Measurements from ENCODE around the gene AGAP5. TPM values are rescaled to one million over a fixed set of nuclear protein-coding genes. Genes with fewer than 3 reads are reported as not detected.
"Not testable (repeated sequence)": the region's sequence is repeated elsewhere in the genome, so short reads cannot be mapped to it uniquely, and the experiment has no call there.

Gene AGAP5
- total RNA-seq, 1 donor from 2014 or later = 14.4 TPM

DNA sequence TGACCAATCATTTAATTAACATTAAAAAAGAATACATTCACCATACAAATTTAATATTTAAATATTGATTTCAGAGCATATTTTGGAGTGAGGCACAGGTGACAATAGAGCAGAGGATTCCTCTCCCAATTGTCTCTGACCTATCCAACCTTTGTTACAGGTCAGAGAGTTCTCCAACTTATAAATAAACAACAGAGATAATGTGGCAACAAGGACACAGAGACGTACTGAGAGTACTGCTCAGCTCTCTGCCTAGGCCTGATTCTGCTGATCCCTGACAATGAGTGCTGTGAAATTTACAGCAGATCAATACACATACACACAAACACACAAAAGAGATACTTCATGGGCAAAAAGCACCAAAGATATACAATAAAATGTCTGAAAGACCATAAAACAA, 18.3 kb upstream of the AGAP5 start:
- DNase-seq (ENCODE audit: low spot score) (no peak), ATAC-seq (no peak)
- intact Hi-C loops (cut with DNase I) = no loop called here

GRCh38 chr10:73715179-73716156, 17.6 kb upstream of the AGAP5 start:
- intact Hi-C loops (cut with DNase I); ATAC-seq; DNase-seq (ENCODE audit: low spot score): not testable (repeated sequence)

DNA sequence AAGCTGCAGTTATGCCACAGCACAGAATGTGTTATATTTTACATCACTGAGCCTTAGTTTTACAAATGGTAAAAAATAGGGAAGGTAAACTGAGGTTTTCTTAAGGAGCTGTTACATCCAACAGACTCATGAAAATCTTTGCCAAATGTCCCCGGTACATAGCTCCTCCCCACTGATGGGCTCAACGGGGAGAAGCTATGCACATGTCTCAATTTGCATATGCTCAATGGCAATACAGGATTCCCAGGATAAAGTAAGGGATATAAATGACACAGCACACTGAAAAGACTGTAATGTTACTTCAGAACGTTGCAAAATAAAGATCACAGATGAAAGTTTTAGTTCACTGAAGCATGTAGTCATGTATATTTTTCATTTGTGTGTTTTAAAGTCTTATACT, 16.6 kb upstream of the AGAP5 start:
- DNase-seq (ENCODE audit: low spot score); intact Hi-C loops (cut with DNase I); ATAC-seq: not testable (repeated sequence)

DNA sequence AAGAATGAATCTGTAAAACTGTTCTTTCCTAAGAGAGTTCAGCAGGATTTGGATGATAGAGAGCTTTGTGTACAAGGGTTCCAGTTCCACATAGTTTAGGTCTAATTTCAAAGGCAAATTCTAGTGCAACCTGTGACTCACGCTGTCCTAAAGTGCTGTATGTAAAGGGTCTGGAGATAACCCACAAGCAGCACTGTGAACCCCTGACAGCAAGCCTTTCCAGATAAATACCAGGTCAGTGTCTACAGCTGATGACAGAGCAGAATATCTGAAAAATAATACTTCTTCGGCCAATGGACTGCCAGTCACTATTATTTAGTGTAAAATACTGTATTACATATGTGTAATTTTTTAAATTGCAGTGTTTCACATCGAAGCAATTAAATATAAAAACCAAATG, 16.0 kb upstream of the AGAP5 start:
- ATAC-seq; intact Hi-C loops (cut with DNase I); DNase-seq (ENCODE audit: low spot score): not testable (repeated sequence)

- ATAC-seq; intact Hi-C loops (cut with DNase I); DNase-seq (ENCODE audit: low spot score): not testable (repeated sequence)
These were observed 13.8 kb upstream of the AGAP5 start for GRCh38 chr10:73711683-73712082.

DNA sequence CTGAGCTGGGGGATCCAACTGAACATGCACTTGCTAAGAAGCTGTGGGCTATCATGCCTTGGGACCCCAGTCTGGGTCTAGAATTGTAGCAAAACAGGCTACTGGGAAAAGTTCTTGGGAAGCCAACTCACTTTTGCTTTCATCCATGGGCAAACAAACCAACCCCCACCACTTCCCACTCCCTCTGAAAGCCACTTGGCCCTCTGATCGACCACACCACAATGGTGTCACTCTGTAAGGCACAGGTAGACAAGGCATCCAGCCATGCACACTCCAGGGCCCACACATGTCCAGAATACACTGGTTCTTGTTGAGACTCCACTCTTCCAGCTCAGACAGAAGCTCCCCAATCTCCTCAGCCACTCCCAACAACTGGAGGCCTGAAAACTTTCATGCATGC, 10.2 kb upstream of the AGAP5 start:
- DNase-seq (ENCODE audit: low spot score); ATAC-seq; intact Hi-C loops (cut with DNase I): not testable (repeated sequence)

GRCh38 chr10:73707628-73708027, 9.7 kb upstream of the AGAP5 start:
- DNase-seq (ENCODE audit: low spot score); ATAC-seq; intact Hi-C loops (cut with DNase I): not testable (repeated sequence)

- DNase-seq (ENCODE audit: low spot score); ATAC-seq; intact Hi-C loops (cut with DNase I): not testable (repeated sequence)
These were observed 8.6 kb upstream of the AGAP5 start for GRCh38 chr10:73706488-73706887.

GRCh38 chr10:73705506-73706072, 7.7 kb upstream of the AGAP5 start:
- intact Hi-C loops (cut with DNase I) = not testable (repeated sequence)

GRCh38 chr10:73703924-73704323, 6.0 kb upstream of the AGAP5 start:
- ATAC-seq; intact Hi-C loops (cut with DNase I); DNase-seq (ENCODE audit: low spot score): not testable (repeated sequence)

More at GRCh38 chr10:73705506-73706072, 7.7 kb upstream of the AGAP5 start:
- DNase-seq (ENCODE audit: low spot score); ATAC-seq: not testable (repeated sequence)

GRCh38 chr10:73698819-73699218, 910 bp upstream of the AGAP5 start:
- intact Hi-C loops (cut with DNase I); DNase-seq (ENCODE audit: low spot score); ATAC-seq: not testable (repeated sequence)

DNA sequence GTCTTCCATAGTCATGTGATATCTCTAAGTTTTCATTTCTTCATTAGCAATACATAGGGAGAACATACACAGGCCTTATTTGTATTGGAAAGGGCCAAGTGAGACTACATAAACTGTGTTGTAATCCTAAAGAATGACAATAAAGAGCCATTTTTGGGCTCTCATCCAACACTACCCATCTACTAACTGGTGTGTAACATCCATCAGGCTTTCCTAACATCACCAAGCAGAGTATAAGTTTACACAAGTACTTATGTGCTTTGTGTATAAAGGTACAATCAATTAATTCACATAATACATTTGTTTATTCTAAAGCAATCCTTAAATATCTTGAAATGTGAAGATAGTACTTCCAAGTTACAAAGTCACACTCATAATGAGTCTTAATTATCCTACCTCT, 2.6 kb downstream of the AGAP5 start:
- intact Hi-C loops (cut with DNase I); ATAC-seq; DNase-seq (ENCODE audit: low spot score): not testable (repeated sequence)

- ATAC-seq; DNase-seq (ENCODE audit: low spot score); intact Hi-C loops (cut with DNase I): not testable (repeated sequence)
These were observed 7.2 kb downstream of the AGAP5 start for GRCh38 chr10:73690755-73691154.

GRCh38 chr10:73689596-73689995, 8.3 kb downstream of the AGAP5 start:
- ATAC-seq; intact Hi-C loops (cut with DNase I); DNase-seq (ENCODE audit: low spot score): not testable (repeated sequence)

GRCh38 chr10:73687641-73688040, 10.3 kb downstream of the AGAP5 start:
- intact Hi-C loops (cut with DNase I); ATAC-seq; DNase-seq (ENCODE audit: low spot score): not testable (repeated sequence)

DNA sequence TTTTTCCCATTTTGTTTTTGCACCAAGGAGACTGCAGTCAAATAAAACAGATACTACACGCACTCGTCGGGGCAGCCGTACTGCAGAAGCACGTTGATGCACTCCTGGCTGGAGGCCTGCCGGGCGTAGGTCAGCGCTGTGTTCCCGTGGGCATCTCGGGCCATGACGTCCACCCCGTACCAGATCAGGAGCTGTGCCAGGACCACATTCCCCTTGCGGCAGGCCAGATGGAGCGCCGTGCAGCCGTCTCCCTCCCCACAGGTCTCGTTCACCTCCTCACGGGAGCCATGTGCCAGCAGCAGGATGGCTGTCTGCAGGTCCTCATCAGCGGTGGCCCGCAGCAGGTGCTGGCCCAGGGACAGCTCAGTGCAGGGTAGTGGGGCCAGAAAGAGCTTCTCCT, 23.4 kb downstream of the AGAP5 start:
- intact Hi-C loops (cut with DNase I); DNase-seq (ENCODE audit: low spot score); ATAC-seq: not testable (repeated sequence)

GRCh38 chr10:73668378-73668777, 29.5 kb downstream of the AGAP5 start:
- intact Hi-C loops (cut with DNase I) = not testable (repeated sequence)

DNA sequence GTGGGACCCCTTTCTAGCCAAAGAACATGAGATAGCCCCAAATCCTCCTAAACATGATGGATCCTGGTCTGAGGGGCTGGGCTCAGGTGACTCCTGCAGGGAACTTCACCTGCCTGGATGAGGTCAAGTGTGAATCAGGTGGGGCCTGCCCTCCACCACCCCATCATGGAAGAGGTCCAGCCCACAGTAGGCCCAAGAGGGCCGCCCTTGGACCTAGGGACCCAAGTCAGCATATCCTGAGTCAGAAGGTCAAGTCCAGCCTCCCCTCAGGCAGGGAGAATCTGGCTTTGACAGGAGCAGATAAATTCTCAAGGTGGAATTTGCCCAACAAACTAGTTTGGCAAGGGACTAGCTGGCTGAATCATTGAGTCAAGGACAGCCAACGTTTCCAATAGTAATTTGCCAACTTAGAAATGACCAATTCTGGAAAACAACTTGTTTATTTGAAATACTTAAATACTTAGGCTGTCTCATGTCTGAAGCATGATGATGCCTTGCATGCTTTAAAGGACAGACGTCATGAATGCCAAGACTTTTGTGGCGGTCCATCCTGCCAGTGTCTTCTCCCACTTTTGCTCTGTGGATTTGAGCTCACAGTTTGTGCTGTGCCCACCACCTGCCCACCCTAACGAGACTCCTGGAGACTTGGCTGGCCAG, 31.6 kb downstream of the AGAP5 start:
- intact Hi-C loops (cut with DNase I); ATAC-seq; DNase-seq (ENCODE audit: low spot score): not testable (repeated sequence)

More at GRCh38 chr10:73668378-73668777, 29.5 kb downstream of the AGAP5 start:
- not testable (repeated sequence) for DNase-seq (ENCODE audit: low spot score); ATAC-seq

DNA sequence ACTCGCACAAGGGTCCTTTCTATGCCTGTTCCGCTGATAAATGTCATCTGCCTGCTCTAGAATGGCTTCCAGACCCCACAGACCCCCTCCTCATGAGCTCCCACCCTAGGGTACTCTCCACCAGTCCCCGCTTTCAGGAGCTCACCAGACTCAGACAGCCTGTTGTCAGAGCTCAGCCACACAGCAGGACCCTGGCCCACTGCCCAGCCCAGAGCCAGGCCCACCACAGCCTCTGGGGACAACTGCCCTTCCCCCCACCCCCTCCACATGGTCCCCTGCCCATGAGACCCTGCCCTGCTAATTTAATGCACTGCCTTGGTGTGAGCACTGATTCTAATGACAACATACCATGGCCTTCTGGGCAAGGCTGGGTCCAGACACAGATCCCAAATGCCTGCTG, 32.3 kb downstream of the AGAP5 start:
- DNase-seq (ENCODE audit: low spot score); intact Hi-C loops (cut with DNase I); ATAC-seq: not testable (repeated sequence)
